ENCODE measurements around the gene UPF1. TPM values are rescaled to one million over a fixed set of nuclear protein-coding genes. Genes with fewer than 3 reads are reported as not detected.

Gene UPF1
- total and polyA plus RNA-seq, 5 donors = 31.4 to 40.0 (median 35.8) TPM

DNA sequence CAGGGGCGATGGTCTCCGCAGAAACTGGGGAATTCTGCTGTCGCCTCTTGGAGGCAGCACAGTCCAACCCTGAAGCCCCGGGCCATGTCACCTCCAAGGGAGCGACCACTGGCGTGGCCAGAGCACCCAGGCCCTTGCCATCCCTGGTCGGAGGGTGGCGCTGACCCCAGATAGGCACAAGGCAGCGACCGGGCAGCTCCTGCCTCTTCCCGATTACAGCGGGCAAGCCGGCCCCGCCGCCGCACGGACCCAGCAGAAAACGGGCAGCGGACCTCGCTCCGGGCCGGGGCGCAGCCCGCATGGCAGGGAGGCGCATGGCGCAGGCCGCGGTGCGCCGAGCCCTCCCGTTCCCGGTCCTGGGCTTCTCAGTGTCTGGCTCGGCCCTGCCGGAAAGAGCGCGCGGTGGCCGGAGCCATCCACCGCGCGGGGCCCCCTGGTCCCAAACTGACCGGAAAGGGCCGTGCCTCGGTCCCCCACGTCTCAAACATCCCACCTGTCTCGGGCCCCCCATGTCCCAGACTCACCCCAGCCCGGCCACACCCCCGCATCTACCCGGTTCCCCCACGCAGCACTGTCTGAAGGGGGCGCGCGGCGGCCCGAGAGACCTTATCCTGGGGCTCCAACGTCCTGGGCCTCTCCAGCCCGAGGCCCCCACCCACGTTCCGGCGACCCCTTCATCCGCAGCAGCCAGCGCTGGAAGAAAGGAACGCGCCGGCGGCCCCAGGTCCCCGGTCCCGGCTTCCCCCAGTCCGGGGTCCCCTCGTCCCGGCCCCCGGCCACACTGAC, 63.5 kb downstream of the UPF1 start:
- no peaks in the 10 kb centered on the region for H3K27me3 ChIP-seq (ENCODE audit: control insufficient read depth, insufficient read depth)
- H3K27ac ChIP-seq (ENCODE audit: low read length) = no peak overlapping the region
- DNase-seq (peak in 2 of 3 donors; percentile 73 to 80), ATAC-seq (peak; percentile 48)
- peak overlapping the region; percentile 46 for H3K4me3 ChIP-seq (ENCODE audit: low read length)
- intact Hi-C loops (cut with DNase I) = no loop called here
- peaks cover 5% of the 10 kb centered on the region for H3K4me1 ChIP-seq (ENCODE audit: control insufficient read depth, insufficient read depth, low read length)
- no peaks in the 10 kb centered on the region for H3K9me3 ChIP-seq (ENCODE audit: control insufficient read depth, low read length)
- under 1% methylated on average over 72 of the region's 72 CpGs for WGBS

DNA sequence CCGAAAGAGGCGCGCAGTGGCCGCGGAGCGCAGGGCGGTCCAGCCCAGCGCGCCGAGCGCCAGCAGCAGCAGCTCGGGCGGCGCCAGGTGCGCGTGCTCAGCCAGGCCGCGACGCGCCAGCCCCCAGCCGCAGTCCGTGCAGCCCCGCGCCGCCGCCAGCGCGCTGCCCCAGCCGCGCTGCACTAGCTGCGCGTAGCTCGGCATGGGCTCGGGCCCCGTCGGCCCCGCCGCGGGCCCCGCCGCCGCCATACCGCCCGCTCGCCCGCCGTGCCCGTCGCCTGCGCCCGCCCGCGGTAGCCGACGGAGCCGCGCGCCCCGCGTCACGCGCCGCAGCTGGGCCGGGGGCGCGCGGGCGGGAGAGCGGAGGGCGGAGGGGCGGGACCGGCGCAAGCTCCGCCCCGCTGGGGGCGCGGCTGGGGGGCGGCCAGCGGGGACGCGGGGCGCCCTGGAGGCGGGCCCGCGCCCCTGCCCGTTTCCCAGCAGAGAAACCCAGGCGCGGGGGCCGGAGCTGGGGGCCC, 64.1 kb downstream of the UPF1 start, which contains the start of gene CERS1:
CERS1 (minus strand) TSS at position 335 of the 518 bp plus-strand sequence; CDS start at position 249, 86 bp downstream.
- H3K27me3 ChIP-seq (ENCODE audit: control insufficient read depth, insufficient read depth) = no peaks in the 10 kb centered on the region
- ATAC-seq (no peak), DNase-seq (no peak)
- peaks cover 5% of the 10 kb centered on the region for H3K4me1 ChIP-seq (ENCODE audit: control insufficient read depth, insufficient read depth, low read length)
- peak within 1 kb of the TSS; percentile 46 for H3K4me3 ChIP-seq (ENCODE audit: low read length)
- intact Hi-C loops (cut with DNase I) = no loop called here
- H3K9me3 ChIP-seq (ENCODE audit: control insufficient read depth, low read length) = no peaks in the 10 kb centered on the region
- no peak within 1 kb of the TSS for H3K27ac ChIP-seq (ENCODE audit: low read length)
- WGBS = 1% methylated on average over 87 of the region's 89 CpGs

DNA sequence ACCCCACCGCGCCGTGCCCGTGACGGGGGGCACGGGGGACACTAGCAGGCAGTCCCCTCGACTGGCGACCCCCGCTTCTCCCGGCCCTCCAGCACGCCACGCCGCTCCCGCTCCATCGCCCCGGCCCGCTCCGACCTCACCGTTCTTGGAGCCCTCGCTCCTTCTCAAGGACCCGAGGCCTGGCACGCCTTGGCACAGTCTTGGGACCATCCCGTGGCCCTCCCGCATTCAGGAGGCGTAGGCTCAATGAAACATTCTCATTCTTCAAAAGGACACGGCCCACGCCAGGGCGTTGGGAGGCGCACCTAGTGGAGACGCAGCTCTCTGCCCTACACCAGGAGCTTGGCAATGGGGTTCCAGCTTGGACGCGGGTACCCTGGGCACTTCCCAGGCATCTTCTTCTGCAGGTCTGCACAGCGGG, 64.7 kb downstream of the UPF1 start:
- DNase-seq = no peak
- Histone ChIP-seq H3K27ac (ENCODE audit: low read length) (no peak overlapping the region), H3K9me3 (ENCODE audit: control insufficient read depth, low read length) (no peaks in the 10 kb centered on the region), H3K27me3 (ENCODE audit: control insufficient read depth, insufficient read depth) (no peaks in the 10 kb centered on the region), H3K4me3 (ENCODE audit: low read length) (peak overlapping the region; percentile 46), H3K4me1 (ENCODE audit: control insufficient read depth, insufficient read depth, low read length) (peaks cover 5% of the 10 kb centered on the region)
- intact Hi-C loops (cut with DNase I) = no loop called here
- WGBS = 23% methylated on average over 33 of the region's 33 CpGs
- ATAC-seq = no peak

- peaks cover 5% of the 10 kb centered on the region for H3K4me1 ChIP-seq (ENCODE audit: control insufficient read depth, insufficient read depth, low read length)
- no peak for DNase-seq
Observed at GRCh38 chr19:18897094-18898029, 65.6 kb downstream of the UPF1 start.

GRCh38 chr19:18898081-18898606, 66.4 kb downstream of the UPF1 start:
- Histone ChIP-seq H3K27me3 (ENCODE audit: control insufficient read depth, insufficient read depth) (no peaks in the 10 kb centered on the region), H3K4me3 (ENCODE audit: low read length) (no peak overlapping the region), H3K27ac (ENCODE audit: low read length) (no peak overlapping the region), H3K9me3 (ENCODE audit: control insufficient read depth, low read length) (no peaks in the 10 kb centered on the region), H3K4me1 (ENCODE audit: control insufficient read depth, insufficient read depth, low read length) (peaks cover 5% of the 10 kb centered on the region)
- ATAC-seq (peak; percentile 6 to 10), DNase-seq (peak in 2 of 3 donors; percentile 43 to 67)
- 42% methylated on average over 18 of the region's 18 CpGs for WGBS
- intact Hi-C loops (cut with DNase I) = no loop called here

More at GRCh38 chr19:18897094-18898029, 65.6 kb downstream of the UPF1 start:
- intact Hi-C loops (cut with DNase I) = no loop called here
- H3K27ac ChIP-seq (ENCODE audit: low read length) = no peak overlapping the region
- H3K9me3 ChIP-seq (ENCODE audit: control insufficient read depth, low read length) = no peaks in the 10 kb centered on the region
- ATAC-seq = no peak
- no peak overlapping the region for H3K4me3 ChIP-seq (ENCODE audit: low read length)
- WGBS = 94% methylated on average over 25 of the region's 25 CpGs
- H3K27me3 ChIP-seq (ENCODE audit: control insufficient read depth, insufficient read depth) = no peaks in the 10 kb centered on the region

DNA sequence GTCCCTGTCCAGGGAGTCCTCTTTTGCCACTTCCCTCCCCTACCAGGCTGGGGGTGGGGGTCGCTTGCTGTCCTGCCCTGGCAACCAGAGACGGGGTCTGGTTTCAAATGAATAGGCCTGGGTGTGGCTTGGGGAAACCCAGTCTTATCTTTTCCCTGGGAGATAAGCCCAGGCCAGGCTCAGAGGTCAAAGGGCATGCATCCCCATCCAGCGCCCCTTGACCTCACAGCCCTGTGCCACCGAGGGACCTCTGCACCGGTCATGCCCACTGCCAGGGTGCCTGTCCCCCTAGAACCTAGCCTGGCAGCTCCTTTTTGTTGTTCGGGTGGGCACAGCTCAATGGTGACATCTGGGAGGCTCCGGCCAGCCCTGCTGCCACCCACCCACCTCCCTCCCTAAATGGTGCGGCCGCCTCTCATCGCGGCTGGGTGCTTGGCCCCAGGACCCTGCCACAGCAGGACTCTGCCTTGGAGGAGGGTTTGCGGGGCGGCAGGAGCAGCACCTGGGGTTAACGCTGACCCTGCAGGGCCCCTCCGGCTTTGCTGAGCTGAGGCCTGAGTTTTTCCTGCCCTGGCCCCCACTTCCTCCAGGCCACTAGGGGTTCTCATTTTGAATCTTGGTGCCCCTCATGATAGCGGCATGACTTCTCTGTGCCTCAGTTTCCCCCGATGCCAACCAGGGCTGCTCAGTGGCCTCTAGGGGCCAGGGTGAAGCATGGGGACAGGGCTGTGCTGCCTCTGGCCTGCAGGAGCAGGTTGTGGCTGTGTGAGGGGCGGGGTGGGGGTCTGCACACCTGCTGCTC, 67.0 kb downstream of the UPF1 start:
- DNase-seq (peak in 1 of 3 donors; percentile 29), ATAC-seq (no peak)
- Histone ChIP-seq H3K4me1 (ENCODE audit: control insufficient read depth, insufficient read depth, low read length) (peaks cover 5% of the 10 kb centered on the region), H3K27me3 (ENCODE audit: control insufficient read depth, insufficient read depth) (no peaks in the 10 kb centered on the region), H3K27ac (ENCODE audit: low read length) (no peak overlapping the region), H3K4me3 (ENCODE audit: low read length) (no peak overlapping the region), H3K9me3 (ENCODE audit: control insufficient read depth, low read length) (no peaks in the 10 kb centered on the region)
- 74% methylated on average over 18 of the region's 18 CpGs for whole genome bisulfite sequencing
- intact Hi-C loops (cut with DNase I) = no loop called here

DNA sequence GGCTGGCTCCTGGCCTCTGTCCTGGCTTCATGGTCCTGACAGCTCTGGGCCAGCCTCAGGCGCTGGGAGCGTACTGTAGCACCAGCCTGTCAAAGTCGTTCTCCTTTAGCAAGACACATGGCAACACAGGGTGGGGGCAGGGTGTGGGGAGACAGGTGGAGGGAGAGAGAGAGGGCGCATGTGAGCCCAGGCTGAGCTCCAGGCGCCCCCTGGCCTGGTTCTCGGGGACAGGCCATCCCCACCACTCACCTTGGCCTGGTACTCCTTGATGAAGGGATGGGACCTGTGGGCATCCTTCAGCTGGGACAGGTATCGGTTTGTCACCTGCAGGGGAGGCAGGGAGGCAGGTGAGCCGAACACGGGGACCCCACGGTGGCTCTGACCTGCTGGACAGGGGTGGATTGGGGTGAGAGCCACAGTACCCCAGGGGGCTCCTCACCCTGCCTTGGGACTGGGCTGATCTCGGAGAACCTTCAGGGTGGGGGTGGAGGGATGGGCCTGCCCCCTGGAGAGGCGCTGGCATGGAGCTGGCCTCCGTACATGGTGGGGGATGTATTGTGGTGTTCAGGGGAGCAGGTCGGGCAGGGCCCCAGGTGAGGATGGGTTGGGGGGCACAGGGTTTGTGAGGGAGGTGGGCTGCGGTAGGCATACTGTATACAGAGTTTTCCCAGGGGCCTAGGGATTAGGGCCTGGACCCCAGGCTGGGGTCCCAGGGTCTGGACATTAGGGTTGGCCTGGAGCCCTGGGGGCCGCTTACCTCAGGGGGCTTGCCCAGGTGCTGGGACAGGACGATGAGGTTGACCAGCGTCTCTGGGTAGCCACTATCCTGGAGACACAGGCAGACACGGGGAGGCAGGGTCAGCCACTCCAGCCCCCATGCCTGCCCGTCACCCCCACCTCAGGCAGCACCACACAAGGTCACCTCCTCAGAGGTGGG, 68.1 kb downstream of the UPF1 start:
- WGBS = 90% methylated on average over 20 of the region's 20 CpGs
- intact Hi-C loops (cut with DNase I) = no loop called here
- H3K4me1 ChIP-seq (ENCODE audit: control insufficient read depth, insufficient read depth, low read length) = peaks cover 3% of the 10 kb centered on the region
- DNase-seq (peak in 2 of 3 donors; percentile 16 to 45), ATAC-seq (no peak)
- H3K9me3 ChIP-seq (ENCODE audit: control insufficient read depth, low read length) = no peaks in the 10 kb centered on the region
- H3K27me3 ChIP-seq (ENCODE audit: control insufficient read depth, insufficient read depth) = no peaks in the 10 kb centered on the region
- H3K27ac ChIP-seq (ENCODE audit: low read length) = no peak overlapping the region
- H3K4me3 ChIP-seq (ENCODE audit: low read length) = no peak overlapping the region

DNA sequence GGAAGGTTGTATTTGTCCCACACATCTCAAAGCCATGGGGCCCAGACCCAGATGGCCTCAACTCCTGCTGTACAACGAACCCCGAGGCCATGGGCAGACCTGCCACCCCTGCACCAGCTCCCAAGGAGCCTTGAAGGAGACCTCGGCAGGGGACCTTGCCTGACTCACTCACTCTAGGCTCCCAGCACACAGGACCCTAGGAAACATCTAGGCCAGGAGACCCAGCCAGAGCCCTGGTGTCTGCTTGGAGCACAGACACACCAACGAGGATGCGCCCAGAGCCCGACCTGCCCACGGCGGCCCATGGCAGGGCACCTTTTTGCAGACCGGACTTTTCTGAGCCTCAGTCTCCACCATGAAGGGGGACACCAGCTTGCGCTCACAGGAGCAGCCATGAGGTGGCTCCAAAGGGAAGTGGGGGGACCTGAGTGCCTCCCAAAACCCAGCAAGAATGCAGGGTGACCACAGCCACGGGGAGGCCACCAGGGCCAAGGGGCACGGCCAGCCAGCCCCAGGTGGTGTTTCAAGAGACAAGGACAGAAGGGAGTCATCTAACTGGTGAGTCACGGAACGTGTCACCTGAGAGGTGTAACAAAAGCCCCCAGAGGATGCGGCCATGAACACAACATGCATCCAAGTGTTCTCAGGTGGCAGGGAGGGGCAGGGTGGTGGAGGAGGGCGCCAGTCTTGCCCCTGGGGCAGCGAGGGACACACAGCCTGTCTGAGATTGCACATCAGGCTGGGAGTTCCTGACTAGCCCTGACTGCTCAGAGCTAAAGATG, 69.1 kb downstream of the UPF1 start:
- Histone ChIP-seq H3K4me1 (ENCODE audit: control insufficient read depth, insufficient read depth, low read length) (no peaks in the 10 kb centered on the region), H3K27ac (ENCODE audit: low read length) (no peak overlapping the region), H3K27me3 (ENCODE audit: control insufficient read depth, insufficient read depth) (no peaks in the 10 kb centered on the region), H3K9me3 (ENCODE audit: control insufficient read depth, low read length) (no peaks in the 10 kb centered on the region), H3K4me3 (ENCODE audit: low read length) (no peak overlapping the region)
- no peak for ATAC-seq
- intact Hi-C loops (cut with DNase I) = no loop called here
- DNase-seq = no peak
- 88% methylated on average over 17 of the region's 17 CpGs for WGBS

DNA sequence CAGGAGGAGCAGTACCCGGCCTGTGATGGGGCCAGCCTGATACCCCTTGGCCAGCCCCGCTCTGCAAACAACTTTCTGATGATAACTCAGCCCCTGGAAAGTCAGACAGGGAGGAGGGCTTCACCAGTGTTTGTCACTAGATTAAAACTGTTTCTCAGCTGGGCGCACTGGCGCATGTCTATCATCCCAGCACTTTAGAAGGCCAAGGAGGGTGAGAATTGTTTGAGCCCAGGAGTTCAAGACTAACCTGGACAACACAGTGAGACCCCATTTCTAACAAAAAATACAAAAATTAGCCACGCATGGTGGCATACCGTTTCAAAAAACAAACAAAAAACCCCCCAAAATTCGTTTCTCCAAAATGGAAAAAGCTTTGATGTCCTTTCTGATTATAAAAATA, 69.7 kb downstream of the UPF1 start:
- intact Hi-C loops (cut with DNase I) = no loop called here
- Histone ChIP-seq H3K4me3 (ENCODE audit: low read length) (no peak overlapping the region), H3K4me1 (ENCODE audit: control insufficient read depth, insufficient read depth, low read length) (no peaks in the 10 kb centered on the region), H3K27ac (ENCODE audit: low read length) (no peak overlapping the region), H3K27me3 (ENCODE audit: control insufficient read depth, insufficient read depth) (no peaks in the 10 kb centered on the region), H3K9me3 (ENCODE audit: control insufficient read depth, low read length) (no peaks in the 10 kb centered on the region)
- DNase-seq (no peak), ATAC-seq (no peak)
- WGBS = 93% methylated on average over 7 of the region's 7 CpGs
